ENCODE measurements around the gene SGCA. TPM values are rescaled to one million over a fixed set of nuclear protein-coding genes. Genes with fewer than 3 reads are reported as not detected.

Gene SGCA
- total RNA-seq, 1 donor from 2014 or later: 12.0 TPM

- no peak for TF ChIP-seq CTCF (IDR thresholded peaks at IDR 0.05)
- DNase-seq (ENCODE audit: extremely low spot score, unreplicated experiment): no peak
- H3K4me1 Mint-ChIP-seq (ENCODE audit: unreplicated experiment): peaks cover 42% of the 10 kb centered on the region
- H3K27ac Mint-ChIP-seq (ENCODE audit: unreplicated experiment): no peak overlapping the region
- no peak overlapping the region for H3K4me3 Mint-ChIP-seq (ENCODE audit: unreplicated experiment)
- no peaks in the 10 kb centered on the region for H3K27me3 Mint-ChIP-seq (ENCODE audit: unreplicated experiment)
- no peaks in the 10 kb centered on the region for H3K9me3 Mint-ChIP-seq (ENCODE audit: unreplicated experiment)
- peaks cover 62% of the 10 kb centered on the region for H3K36me3 Mint-ChIP-seq (ENCODE audit: unreplicated experiment)
Observed at GRCh38 chr17:50143461-50144176, 22.2 kb upstream of the SGCA start.

GRCh38 chr17:50144355-50144754 lies 21.4 kb upstream of the SGCA start:
- Mint-ChIP-seq H3K27me3 (ENCODE audit: unreplicated experiment) (no peaks in the 10 kb centered on the region), H3K9me3 (ENCODE audit: unreplicated experiment) (no peaks in the 10 kb centered on the region), H3K4me1 (ENCODE audit: unreplicated experiment) (peaks cover 42% of the 10 kb centered on the region), H3K36me3 (ENCODE audit: unreplicated experiment) (peaks cover 57% of the 10 kb centered on the region), H3K27ac (ENCODE audit: unreplicated experiment) (no peak overlapping the region), H3K4me3 (ENCODE audit: unreplicated experiment) (no peak overlapping the region)
- no peak for TF ChIP-seq CTCF (IDR thresholded peaks at IDR 0.05)
- DNase-seq (ENCODE audit: extremely low spot score, unreplicated experiment): no peak

GRCh38 chr17:50144845-50145531 lies 20.8 kb upstream of the SGCA start:
- peak overlapping the region; percentile 91 for H3K4me3 Mint-ChIP-seq (ENCODE audit: unreplicated experiment)
- no peak for DNase-seq (ENCODE audit: extremely low spot score, unreplicated experiment)
- no peak for TF ChIP-seq CTCF (IDR thresholded peaks at IDR 0.05)
- peaks cover 51% of the 10 kb centered on the region for H3K36me3 Mint-ChIP-seq (ENCODE audit: unreplicated experiment)
- H3K27me3 Mint-ChIP-seq (ENCODE audit: unreplicated experiment): no peaks in the 10 kb centered on the region
- H3K9me3 Mint-ChIP-seq (ENCODE audit: unreplicated experiment): no peaks in the 10 kb centered on the region
- H3K4me1 Mint-ChIP-seq (ENCODE audit: unreplicated experiment): peaks cover 38% of the 10 kb centered on the region
- H3K27ac Mint-ChIP-seq (ENCODE audit: unreplicated experiment): no peak overlapping the region

GRCh38 chr17:50145532-50146229 lies 20.1 kb upstream of the SGCA start:
- Mint-ChIP-seq H3K9me3 (ENCODE audit: unreplicated experiment) (no peaks in the 10 kb centered on the region), H3K4me1 (ENCODE audit: unreplicated experiment) (peaks cover 36% of the 10 kb centered on the region), H3K27ac (ENCODE audit: unreplicated experiment) (peak overlapping the region; percentile 57), H3K27me3 (ENCODE audit: unreplicated experiment) (no peaks in the 10 kb centered on the region), H3K36me3 (ENCODE audit: unreplicated experiment) (peaks cover 44% of the 10 kb centered on the region), H3K4me3 (ENCODE audit: unreplicated experiment) (peak overlapping the region; percentile 91)
- TF ChIP-seq CTCF (IDR thresholded peaks at IDR 0.05): no peak
- no peak for DNase-seq (ENCODE audit: extremely low spot score, unreplicated experiment)
